K562 (cell line): ENCODE data around the gene CYB5R3. TPM values are rescaled to one million over a fixed set of nuclear protein-coding genes. Genes with fewer than 3 reads are reported as not detected.

ENCODE experiments used
- CREB3 ChIP-seq: fragments of 450-650 bp; conservative IDR thresholded peaks from 2 replicates; pipeline ENCODE4 v1.6.1; 2016; ENCODE audit warnings: missing genetic modification characterization, low read depth, mild to moderate bottlenecking, missing compliant biosample characterization, moderate library complexity
- CUX1 ChIP-seq: fragments of 200-800 bp; sonication (Bioruptor generic); IDR thresholded peaks from 2 replicates; pipeline ENCODE4 v1.6.1; 2016; ENCODE audit warnings: missing genetic modification characterization, missing compliant biosample characterization
- EP300 ChIP-seq: IDR thresholded peaks from 2 replicates; pipeline ENCODE4 v1.6.1; 2012; ENCODE audit warnings: low read length, improper control_type of control experiment
- EZH2 ChIP-seq: IDR thresholded peaks from 2 replicates; pipeline ENCODE4 v1.6.1; 2012; ENCODE audit warnings: low read depth, mild to moderate bottlenecking, inconsistent platforms, low read length, borderline replicate concordance
- LEF1 ChIP-seq: fragments of 450-650 bp; IDR thresholded peaks from 2 replicates; pipeline ENCODE4 v1.6.1; 2016; ENCODE audit warnings: mild to moderate bottlenecking
- MAZ ChIP-seq, 2 experiments: fragments of 450-650 bp in 1 of 2; sonication (generic) in 1 of 2; formaldehyde crosslinking; IDR thresholded peaks in 1 of 2; conservative IDR thresholded peaks in 1 of 2; 2 replicates each; pipeline versions ENCODE4 v1.4.0 to v1.5.0; 2020; ENCODE audit warnings: mild to moderate bottlenecking in 1 of 2, missing genetic modification reagents in 1 of 2
- NFIX ChIP-seq: fragments of 250-450 bp; sonication (Bioruptor Pico); IDR thresholded peaks from 2 replicates; pipeline ENCODE4 v1.4.0; 2020; ENCODE audit warnings: low read depth, mild to moderate bottlenecking, moderate library complexity
- NKRF ChIP-seq: fragments of 450-650 bp; IDR thresholded peaks from 2 replicates; pipeline ENCODE4 v1.6.1; 2016; ENCODE audit warnings: borderline replicate concordance
- OTX1 ChIP-seq: fragments of 450-650 bp; formaldehyde crosslinking; IDR thresholded peaks from 2 replicates; pipeline ENCODE4 v1.4.0; 2022; ENCODE audit warnings: mild to moderate bottlenecking
- PTRF ChIP-seq: fragments of 450-650 bp; IDR thresholded peaks from 2 replicates; pipeline ENCODE4 v1.6.1; 2016; ENCODE audit warnings: mild to moderate bottlenecking, missing genetic modification characterization, missing compliant biosample characterization
- RBM25 ChIP-seq: fragments of 200-400 bp; formaldehyde crosslinking; IDR thresholded peaks from 2 replicates; pipeline ENCODE4 v1.6.1; 2018; ENCODE audit warnings: low read length, low read depth, moderate library complexity; ENCODE audit not compliant: severe bottlenecking
- SLC30A9 ChIP-seq: fragments of 250-450 bp; sonication (Bioruptor Pico); IDR thresholded peaks from 2 replicates; pipeline ENCODE4 v1.8.0; 2022; ENCODE audit warnings: mild to moderate bottlenecking, moderate library complexity
- TARDBP ChIP-seq: fragments of 450-650 bp; IDR thresholded peaks from 2 replicates; pipeline ENCODE4 v1.6.1; 2016
- TCF3 ChIP-seq: sonication (generic); formaldehyde crosslinking; IDR thresholded peaks from 2 replicates; pipeline ENCODE4 v1.4.0; 2020; ENCODE audit warnings: mild to moderate bottlenecking, missing genetic modification reagents
- TEAD2 ChIP-seq: fragments of 450-650 bp; IDR thresholded peaks from 2 replicates; pipeline ENCODE4 v1.6.1; 2016; ENCODE audit warnings: missing genetic modification characterization, control low read depth, missing compliant biosample characterization
- TFAM ChIP-seq: fragments of 250-450 bp; sonication (Bioruptor Pico); conservative IDR thresholded peaks from 2 replicates; pipeline ENCODE4 v1.5.0; 2021; ENCODE audit warnings: mild to moderate bottlenecking, moderate library complexity
- TOE1 ChIP-seq, 2 experiments: fragments of 450-650 bp in 1 of 2; sonication (generic) in 1 of 2; formaldehyde crosslinking in 1 of 2; IDR thresholded peaks; 2 replicates each; pipeline versions ENCODE4 v1.7.1 to v1.8.0; 2016 to 2022; ENCODE audit warnings: borderline replicate concordance in 2 of 2, mild to moderate bottlenecking in 2 of 2, antibody characterized with exemption in 1 of 2, inconsistent platforms in 1 of 2, low read depth in 1 of 2, missing genetic modification reagents in 1 of 2, moderate library complexity in 1 of 2
- ZBED1 ChIP-seq: IDR thresholded peaks from 2 replicates; pipeline ENCODE4 v1.6.1; 2014
- ZFP1 ChIP-seq: fragments of 450-650 bp; formaldehyde crosslinking; IDR thresholded peaks from 2 replicates; pipeline ENCODE4 v1.4.0; 2020; ENCODE audit warnings: mild to moderate bottlenecking, mixed read lengths
- ZNF23 ChIP-seq: fragments of 250-450 bp; sonication (Bioruptor Pico); IDR thresholded peaks from 2 replicates; pipeline ENCODE4 v1.4.0; 2020; ENCODE audit warnings: mild to moderate bottlenecking
- ZNF586 ChIP-seq: fragments of 450-650 bp; formaldehyde crosslinking; conservative IDR thresholded peaks from 2 replicates; pipeline ENCODE4 v1.4.0; 2020; ENCODE audit warnings: mild to moderate bottlenecking, moderate library complexity
- polyA plus RNA-seq, 8 experiments: library from polyadenylated mRNA; depleted of rRNA in 4 of 8; stranded (reverse) in 5 of 8; unstranded in 3 of 8; fragments of >200 nt; fragmentation: Nextera tagmentation in 2 of 8; fragmentation: Illumina TruSeq in 1 of 8; extraction: Ambion mirVana in 2 of 8; extraction: Trizol in 1 of 8; gene quantifications; 2 replicates each; pipeline versions ENCODE4 v1.2.1 to v1.2.3, GENCODE V29; 2011 to 2014; ENCODE audit warnings: inconsistent platforms in 1 of 8, missing spikeins in 1 of 8
- total RNA-seq, 7 experiments: library from RNA; depleted of rRNA in 6 of 7; stranded (reverse); fragments of >200 nt in 6 of 7; fragmentation: Illumina TruSeq in 2 of 7; extraction: Trizol in 2 of 7; gene quantifications; 2 replicates each; pipeline versions ENCODE4 v1.2.1 to v1.2.3, GENCODE V29; 2011 to 2021; ENCODE audit warnings: low replicate concordance in 1 of 7

The CYB5R3 gene
- total and polyA plus RNA-seq, 9 of the 15 experiments (the other 6 are each of a cell fraction or from before 2014, with no cell fraction given): 1.4 to 66.8 (median 23.4) TPM

- peak; percentile 19 to 44; a peak in 1 of 4 replicates for TF ChIP-seq MAZ (CRISPR knock-in tag; conservative IDR thresholded peaks at IDR 0.05 in 1 of 2, IDR thresholded peaks at IDR 0.05 in 1 of 2)
- no peak for TF ChIP-seq EZH2
- no peak for TF ChIP-seq NFIX (CRISPR knock-in tag)
- TF ChIP-seq OTX1 (CRISPR knock-in tag): no peak
- TF ChIP-seq CUX1 (CRISPR knock-in tag): no peak
- no peak for TF ChIP-seq CREB3 (tag)
- no peak for TF ChIP-seq LEF1
- no peak for TF ChIP-seq ZBED1
- no peak for TF ChIP-seq ZNF586
- 0 out of 2 replicates have a peak, but pooled peaks have one; percentile 40 for TF ChIP-seq TARDBP
- no peak for TF ChIP-seq ZNF23 (CRISPR knock-in tag)
- TF ChIP-seq PTRF (tag): no peak
- TF ChIP-seq TOE1 (IDR thresholded peaks at IDR 0.05; ENCODE audit: borderline replicate concordance): no peak
- no peak for TF ChIP-seq TOE1 (CRISPR knock-in tag; IDR thresholded peaks at IDR 0.05; ENCODE audit: borderline replicate concordance, low read depth)
- no peak for TF ChIP-seq TFAM (CRISPR knock-in tag)
- TF ChIP-seq SLC30A9 (CRISPR knock-in tag): no peak
- no peak for TF ChIP-seq TEAD2 (tag)
- TF ChIP-seq EP300: no peak
- peak; percentile 37 for TF ChIP-seq RBM25
- no peak for TF ChIP-seq NKRF
- TF ChIP-seq ZFP1: no peak
- TF ChIP-seq TCF3 (CRISPR knock-in tag): no peak
These were observed 34.7 kb downstream of the CYB5R3 start, which contains the start of gene POLDIP3 (continued) for GRCh38 chr22:42614312-42615091.
